ENCODE data around the gene RHBDL1.

Gene RHBDL1

DNA sequence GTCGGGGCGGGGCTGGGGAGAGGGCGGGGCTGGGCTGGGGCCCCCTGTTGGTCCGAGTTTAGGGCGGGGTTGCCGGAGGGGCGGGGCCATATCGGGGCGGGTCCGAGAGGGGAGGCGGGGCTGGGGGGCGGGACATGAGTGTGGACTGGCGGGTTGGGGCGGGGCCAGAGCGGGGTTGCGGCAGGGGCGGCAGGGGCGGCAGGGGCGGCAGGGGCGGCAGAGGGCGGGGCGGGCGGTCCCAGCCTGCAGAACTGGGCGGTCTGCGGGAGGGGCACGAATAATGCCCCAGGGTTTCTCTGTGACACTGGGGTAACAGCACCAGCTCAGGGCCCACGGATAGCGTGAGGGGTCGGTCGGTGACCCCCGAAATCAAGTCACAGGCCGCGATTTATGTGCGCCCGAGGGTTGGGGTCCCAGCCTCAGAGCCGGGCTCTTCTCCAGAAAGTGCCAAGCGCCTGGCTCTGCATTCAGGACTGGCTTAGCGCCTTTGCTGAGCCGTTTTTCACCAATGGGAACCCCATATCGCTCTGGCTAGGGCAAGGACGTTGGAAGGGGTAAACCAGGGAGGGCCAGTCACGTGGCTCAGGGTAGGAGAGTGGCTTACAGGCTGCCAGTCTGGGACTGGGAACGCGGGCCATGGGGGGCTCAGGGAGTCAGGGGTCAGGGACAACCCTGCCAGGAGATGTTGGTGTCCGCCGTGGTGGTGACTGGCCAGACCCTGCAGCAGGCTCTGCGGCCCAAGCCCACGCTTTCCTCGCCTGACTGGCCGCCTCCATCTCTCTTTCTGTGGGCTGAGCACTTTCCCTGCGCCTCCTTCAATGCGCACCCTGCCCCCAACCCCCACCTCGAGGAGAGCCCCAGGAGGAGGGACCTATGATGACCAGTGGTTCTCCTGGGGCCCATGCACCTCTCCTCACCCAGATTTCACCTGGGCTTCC is 38.1 kb upstream of the RHBDL1 start:
- DNase-seq (ENCODE audit: low read depth): peak; percentile 79

DNA sequence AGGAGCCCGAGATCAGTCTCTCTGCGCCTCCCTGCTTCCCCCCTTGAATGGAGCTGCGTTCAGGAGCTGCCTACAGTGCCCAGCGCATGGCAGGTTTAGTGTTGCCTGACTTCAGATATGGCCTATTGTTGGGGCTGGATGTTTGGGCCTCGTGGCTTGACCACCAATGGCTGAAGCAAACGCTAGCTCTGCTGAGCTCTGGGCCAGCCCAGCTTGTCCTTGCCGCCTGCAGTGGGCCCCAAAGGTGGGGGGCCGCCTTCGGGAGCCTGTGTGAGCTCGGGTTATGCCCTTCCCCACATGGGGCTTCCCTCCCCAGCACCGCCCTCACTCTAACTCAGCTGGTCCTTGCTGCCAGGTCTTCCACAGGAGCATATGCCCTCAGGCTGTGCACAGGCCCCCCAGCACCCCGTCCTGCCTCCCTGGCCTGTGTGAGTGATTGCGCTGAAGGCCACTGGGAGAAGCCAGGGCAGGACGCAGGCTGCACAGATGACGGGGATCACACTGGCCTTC is 37.4 kb upstream of the RHBDL1 start:
- DNase-seq (ENCODE audit: low read depth): no peak

DNA sequence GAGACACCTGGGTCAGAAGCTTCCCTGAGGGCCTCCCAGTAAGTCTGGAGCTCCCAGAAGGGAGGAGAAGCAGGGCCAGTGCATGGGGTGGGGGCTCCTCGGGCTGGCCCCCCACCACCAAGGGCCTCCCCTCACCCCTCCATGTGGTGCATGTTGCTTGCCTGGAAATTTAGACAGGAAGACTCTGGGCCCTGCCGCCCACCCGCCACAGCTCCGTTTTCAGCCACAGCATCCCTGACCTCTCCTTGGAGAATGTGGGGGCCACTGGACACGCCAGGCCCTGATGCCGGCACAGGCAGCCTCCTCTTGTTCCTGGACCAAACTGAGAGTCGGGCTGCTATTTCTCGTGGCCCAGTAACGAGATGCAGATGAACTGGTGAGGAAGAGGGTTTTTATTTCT is 36.6 kb upstream of the RHBDL1 start:
- DNase-seq (ENCODE audit: low read depth): no peak

DNA sequence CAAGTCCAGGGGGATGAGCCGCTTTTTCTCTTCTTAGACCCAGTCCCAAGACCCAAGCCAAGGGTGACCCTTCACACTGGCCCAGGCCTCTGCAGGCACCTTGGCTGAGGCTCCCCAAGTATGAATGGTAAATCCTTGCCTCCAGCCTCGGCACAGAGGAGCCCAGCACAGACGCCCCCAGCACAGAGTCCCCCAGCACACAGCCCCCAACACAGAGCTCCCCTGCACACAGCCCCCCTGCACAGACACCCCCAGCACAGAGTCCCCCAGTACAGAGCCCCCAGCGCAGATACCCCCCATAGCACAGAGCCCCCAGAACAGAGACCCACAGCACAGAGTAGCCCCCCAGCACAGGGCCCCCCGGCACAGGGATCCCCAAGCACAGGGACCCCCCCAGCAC is 34.9 kb upstream of the RHBDL1 start:
- DNase-seq (ENCODE audit: low read depth): no peak

- DNase-seq (ENCODE audit: low read depth): peak; percentile 73
Measured at GRCh38 chr16:641326-642188, 33.9 kb upstream of the RHBDL1 start, which contains the start of gene MCRIP2. Gene MCRIP2, plus strand, starts transcription at chr16:641828. Its CDS starts 164 bp downstream, at chr16:641992.

- no peak for DNase-seq (ENCODE audit: low read depth)
Measured at GRCh38 chr16:642189-643049, 33.1 kb upstream of the RHBDL1 start.

DNA sequence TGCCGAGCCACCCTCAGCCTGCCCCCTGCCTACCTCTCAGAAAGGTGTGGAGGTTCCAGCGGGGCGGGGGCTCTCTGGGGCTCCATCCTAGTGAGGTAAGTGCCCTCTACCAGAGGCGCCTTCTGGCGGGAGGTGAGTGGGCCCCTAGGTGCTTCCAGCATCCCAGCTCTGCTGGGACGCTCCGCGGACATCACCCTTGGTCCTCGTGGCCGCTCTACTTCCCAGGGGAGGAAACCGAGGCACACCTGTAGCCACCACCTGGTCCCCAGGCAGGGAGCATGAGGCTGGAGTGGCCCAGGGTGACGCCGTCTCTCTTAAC is 32.5 kb upstream of the RHBDL1 start:
- no peak for DNase-seq (ENCODE audit: low read depth)

DNA sequence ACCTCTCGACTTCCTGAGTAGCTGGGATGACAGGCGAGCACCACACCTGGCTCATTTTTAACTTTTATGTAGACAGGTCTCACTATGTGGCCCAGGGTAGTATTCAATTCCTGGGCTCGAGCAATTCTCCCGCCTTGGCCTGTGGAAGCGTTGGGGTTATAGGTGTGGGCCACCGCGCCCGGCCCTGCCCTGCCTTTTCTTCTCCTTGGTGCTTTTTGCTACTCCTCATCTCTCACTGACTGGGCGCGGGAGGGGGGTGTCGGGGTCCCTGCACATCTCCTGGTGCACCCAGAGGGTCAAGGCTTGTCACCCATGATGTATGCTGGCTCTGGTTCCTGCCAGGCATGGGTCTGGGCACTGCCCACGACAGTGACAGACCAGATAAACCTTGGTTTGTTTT is 30.9 kb upstream of the RHBDL1 start:
- DNase-seq (ENCODE audit: low read depth): no peak

DNA sequence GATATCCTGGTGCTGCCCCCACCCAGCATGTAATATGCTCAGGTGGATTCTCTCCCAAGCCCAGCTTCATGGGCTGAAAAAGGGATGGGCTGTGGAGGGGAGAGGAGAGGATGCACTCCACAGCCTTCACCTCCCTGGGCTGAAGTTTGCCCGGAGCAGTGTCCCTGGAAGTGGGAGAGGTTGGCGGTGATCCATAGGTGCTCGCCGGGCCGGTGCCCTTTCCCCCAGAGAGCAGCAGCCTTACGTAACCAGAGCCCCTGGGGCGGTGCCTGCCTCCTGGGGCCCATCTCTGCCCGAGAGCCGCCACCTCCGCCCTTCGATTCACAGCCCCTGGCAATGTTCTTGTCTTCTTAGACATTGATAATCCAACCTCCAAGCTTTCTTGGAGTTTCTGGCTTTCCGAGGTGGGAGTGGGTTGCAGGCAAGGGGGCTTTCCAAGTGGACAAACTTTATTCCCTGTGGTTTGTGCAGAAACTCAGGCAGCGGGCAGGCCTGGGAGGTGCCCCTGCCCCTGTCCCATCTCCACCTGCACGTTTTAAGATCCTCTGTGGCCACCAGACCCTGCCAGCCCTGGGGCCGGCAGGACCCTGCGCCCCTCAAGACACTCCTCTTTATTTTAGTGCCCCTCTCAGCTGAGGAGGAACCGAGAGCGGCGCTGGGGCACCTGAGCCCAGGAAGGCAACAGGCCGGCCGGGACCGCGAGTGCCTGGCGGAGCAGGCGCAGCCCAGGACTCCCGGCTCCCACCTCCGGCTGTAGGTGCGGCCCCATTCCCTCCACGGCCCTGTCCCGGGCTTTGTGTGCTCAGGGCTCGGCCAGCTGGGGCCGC is 29.4 kb upstream of the RHBDL1 start:
- DNase-seq (ENCODE audit: low read depth): no peak

DNA sequence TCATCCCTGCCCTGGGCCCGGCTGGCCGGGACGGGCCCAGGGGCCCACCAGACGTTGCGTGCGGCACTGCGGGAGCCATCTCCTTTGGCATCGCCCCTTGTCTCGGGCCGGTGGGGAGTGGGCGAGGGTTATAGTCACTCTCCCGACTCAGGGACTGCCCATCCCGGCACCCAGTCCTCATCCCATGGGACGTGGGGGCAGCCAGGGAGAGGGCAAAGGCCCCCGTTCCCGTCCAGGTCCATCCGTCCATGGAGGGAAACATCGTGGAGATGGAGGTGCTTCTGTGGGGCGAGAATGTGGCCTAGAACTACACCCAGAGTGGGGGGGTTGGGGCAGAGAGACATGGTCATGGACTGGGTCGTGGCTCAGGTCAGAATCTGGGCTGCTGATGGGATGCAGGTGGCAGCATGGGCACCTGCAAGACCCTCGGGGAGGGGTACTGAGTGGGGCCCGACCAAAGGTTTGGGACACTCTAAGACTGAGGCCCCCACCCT is 28.7 kb upstream of the RHBDL1 start:
- DNase-seq (ENCODE audit: low read depth): no peak

GRCh38 chr16:647173-647902 is 28.1 kb upstream of the RHBDL1 start:
- DNase-seq (ENCODE audit: low read depth): no peak

DNA sequence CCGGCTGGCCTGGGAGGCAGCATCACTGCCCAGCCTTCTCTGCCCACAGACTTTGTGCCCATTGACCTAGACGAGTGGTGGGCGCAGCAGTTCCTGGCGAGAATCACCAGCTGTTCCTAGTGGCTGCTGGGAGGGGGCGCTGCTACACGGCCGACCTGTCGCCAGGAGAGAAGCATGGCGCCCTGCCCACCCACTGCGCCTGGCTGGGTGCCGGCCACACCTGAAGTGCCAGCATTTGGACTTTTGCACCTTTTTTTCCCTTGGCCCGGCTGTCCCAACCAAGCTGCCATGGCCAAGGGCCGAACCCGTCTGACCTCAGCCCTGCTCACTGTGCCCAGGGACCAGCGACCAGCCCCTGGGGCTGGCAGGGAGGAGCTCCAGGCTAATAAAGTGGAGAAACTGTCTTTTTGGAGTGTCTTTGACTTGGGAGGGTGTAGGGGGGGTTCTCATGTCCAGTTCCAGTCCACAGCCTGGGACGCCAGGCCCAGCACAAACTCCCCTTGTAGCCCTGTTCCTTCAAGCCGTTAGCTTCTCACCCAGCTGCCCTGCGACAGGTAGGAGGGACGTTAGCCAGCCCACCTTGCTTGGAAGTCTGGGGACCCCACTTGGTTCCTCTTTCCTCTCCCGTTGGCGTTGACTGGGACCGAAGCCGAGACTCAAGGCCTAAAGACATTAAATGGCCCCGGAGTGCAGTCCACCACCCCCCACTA is 27.2 kb upstream of the RHBDL1 start:
- DNase-seq (ENCODE audit: low read depth): no peak

GRCh38 chr16:648781-649589 is 26.5 kb upstream of the RHBDL1 start, which contains the start of gene WDR90:
Gene WDR90, plus strand, starts transcription at chr16:649365. Its CDS starts 52 bp downstream, at chr16:649417.
- DNase-seq (ENCODE audit: low read depth): peak; percentile 93

DNA sequence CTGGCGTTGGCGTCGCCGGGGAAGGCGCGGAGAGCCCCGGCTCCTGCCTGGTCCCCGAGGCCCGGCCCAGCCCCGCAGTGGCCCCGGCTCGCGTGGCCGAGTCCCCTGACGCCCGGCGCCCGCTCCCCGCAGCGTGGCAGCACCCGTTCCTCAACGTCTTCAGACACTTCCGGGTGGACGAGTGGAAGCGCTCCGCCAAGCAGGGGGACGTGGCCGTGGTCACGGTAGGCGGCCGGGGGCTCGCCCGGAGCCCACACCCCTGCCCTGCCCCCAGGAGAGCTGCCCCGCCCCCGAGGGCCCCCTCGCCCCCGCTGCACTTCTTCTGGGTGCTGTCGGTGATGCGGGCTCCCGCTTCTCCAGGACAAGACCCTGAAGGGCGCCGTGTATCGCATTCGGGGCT is 25.8 kb upstream of the RHBDL1 start:
- DNase-seq (ENCODE audit: low read depth): no peak

GRCh38 chr16:651844-652243 is 23.6 kb upstream of the RHBDL1 start:
- no peak for DNase-seq (ENCODE audit: low read depth)

DNA sequence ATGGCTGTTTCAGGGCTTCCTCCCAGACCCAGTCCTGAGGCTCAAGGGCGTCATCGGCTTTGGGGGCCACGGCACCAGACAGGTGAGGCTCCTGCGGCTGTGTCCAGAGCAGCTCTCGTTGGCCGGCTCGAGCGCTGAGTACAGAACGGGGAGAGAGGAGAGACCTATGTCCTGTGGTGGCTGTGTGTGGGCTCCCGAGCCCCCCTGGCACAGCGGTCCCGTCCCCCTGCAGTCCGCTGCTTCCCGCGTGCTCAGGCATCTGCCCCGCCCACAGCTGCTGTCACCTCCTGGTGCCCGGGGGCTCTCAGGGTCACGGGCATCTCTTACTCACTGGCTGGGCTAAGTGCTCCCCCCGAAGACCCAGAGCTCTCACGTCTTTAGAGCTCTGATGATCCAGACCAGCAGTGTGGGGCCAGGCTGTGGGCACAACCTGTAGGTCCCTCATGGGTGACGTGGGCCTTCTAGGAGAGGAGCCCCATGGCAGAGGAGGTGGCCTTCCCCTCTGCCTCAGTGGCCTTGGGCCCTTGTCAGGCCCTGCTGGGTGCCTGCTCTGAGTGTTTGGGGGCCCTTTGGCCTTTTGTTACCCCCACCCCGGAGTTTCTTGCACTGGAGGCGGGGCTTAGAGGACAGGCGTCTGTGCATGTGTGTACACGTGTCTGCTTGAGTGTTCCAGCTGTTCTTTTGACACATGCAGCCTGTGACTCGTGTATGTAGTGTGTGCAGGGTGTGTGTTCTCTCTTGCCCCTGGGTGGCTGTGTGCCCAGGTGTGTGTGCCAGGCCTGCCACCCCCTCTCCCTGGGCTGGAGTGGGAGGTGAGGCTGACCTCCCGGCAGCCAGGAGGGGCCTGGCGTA is 22.8 kb upstream of the RHBDL1 start:
- DNase-seq (ENCODE audit: low read depth): no peak

GRCh38 chr16:654034-654433 is 21.4 kb upstream of the RHBDL1 start:
- DNase-seq (ENCODE audit: low read depth): no peak

DNA sequence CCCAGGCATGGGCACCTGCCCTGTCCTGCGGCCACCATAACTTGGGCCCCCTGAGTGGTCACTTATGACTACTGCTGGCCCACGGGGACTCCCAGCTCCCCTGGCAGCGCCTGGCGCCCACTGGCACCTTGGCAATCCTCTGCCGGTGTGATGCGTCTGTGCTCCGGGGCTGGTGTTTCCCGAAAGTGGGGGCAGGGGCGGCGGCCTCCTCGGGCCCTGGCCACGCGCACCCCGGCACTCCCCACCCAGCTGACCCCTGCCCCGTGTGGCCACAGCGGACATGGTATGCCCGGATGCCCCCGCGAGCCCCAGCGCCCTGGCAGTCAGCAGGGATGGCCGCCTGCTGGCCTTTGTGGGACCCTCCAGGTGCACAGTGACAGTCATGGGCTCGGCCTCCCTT is 18.0 kb upstream of the RHBDL1 start:
- DNase-seq (ENCODE audit: low read depth): no peak
